Ishikawa (cell line): ENCODE measurements around the gene MARCHF3.

Experiments used
- CEBPB ChIP-seq: IDR thresholded peaks from 2 replicates; pipeline ENCODE4 v1.6.1; 2012
- CREB1 ChIP-seq: IDR thresholded peaks from 2 replicates; pipeline ENCODE4 v1.6.1; 2012; ENCODE audit warnings: low read depth
- EGR1 ChIP-seq: IDR thresholded peaks from 2 replicates; pipeline ENCODE4 v1.6.1; 2012
- EP300 ChIP-seq: IDR thresholded peaks from 2 replicates; pipeline ENCODE4 v1.6.1; 2012; ENCODE audit warnings: borderline replicate concordance
- FOXM1 ChIP-seq: IDR thresholded peaks from 2 replicates; pipeline ENCODE4 v1.6.1; 2012; ENCODE audit warnings: low read depth, borderline replicate concordance
- MAX ChIP-seq: IDR thresholded peaks from 2 replicates; pipeline ENCODE4 v1.6.1; 2012
- NFIC ChIP-seq: IDR thresholded peaks from 2 replicates; pipeline ENCODE4 v1.6.1; 2012
- RAD21 ChIP-seq: IDR thresholded peaks from 2 replicates; pipeline ENCODE4 v1.6.1; 2012; ENCODE audit warnings: low read depth
- REST ChIP-seq: IDR thresholded peaks from 2 replicates; pipeline ENCODE4 v1.6.1; 2012; ENCODE audit warnings: low read depth, mild to moderate bottlenecking
- TAF1 ChIP-seq: IDR thresholded peaks from 2 replicates; pipeline ENCODE4 v1.6.1; 2012; ENCODE audit warnings: low read depth, mild to moderate bottlenecking
- TCF12 ChIP-seq: IDR thresholded peaks from 2 replicates; pipeline ENCODE4 v1.6.1; 2012; ENCODE audit warnings: low read depth
- TEAD4 ChIP-seq: IDR thresholded peaks from 2 replicates; pipeline ENCODE4 v1.6.1; 2012
- USF1 ChIP-seq: IDR thresholded peaks from 2 replicates; pipeline ENCODE4 v1.6.1; 2012
- YY1 ChIP-seq: IDR thresholded peaks from 2 replicates; pipeline ENCODE4 v1.6.1; 2012; ENCODE audit warnings: low read depth
- ZBTB7A ChIP-seq: IDR thresholded peaks from 2 replicates; pipeline ENCODE4 v1.6.1; 2012; ENCODE audit warnings: low read depth

MARCHF3 gene

GRCh38 chr5:126915496-126915895, 114.9 kb downstream of the MARCHF3 start:
- TF ChIP-seq EP300 (no peak), REST (no peak), USF1 (no peak), TAF1 (no peak), TEAD4 (no peak)

GRCh38 chr5:126914801-126915436, 115.4 kb downstream of the MARCHF3 start:
- TF ChIP-seq REST = no peak
- no peak for TF ChIP-seq CEBPB
- no peak for TF ChIP-seq NFIC
- TF ChIP-seq TEAD4 = no peak
- TF ChIP-seq ZBTB7A = no peak
- no peak for TF ChIP-seq YY1
- TF ChIP-seq EGR1 = no peak
- TF ChIP-seq EP300 = no peak
- no peak for TF ChIP-seq FOXM1
- no peak for TF ChIP-seq TAF1
- no peak for TF ChIP-seq MAX
- no peak for TF ChIP-seq USF1
- no peak for TF ChIP-seq CREB1
- no peak for TF ChIP-seq RAD21
- no peak for TF ChIP-seq TCF12

- no peak for TF ChIP-seq TCF12
- no peak for TF ChIP-seq TAF1
- no peak for TF ChIP-seq REST
- no peak for TF ChIP-seq CEBPB
- TF ChIP-seq YY1 = no peak
- no peak for TF ChIP-seq RAD21
- no peak for TF ChIP-seq USF1
- no peak for TF ChIP-seq FOXM1
- TF ChIP-seq NFIC = no peak
- no peak for TF ChIP-seq EP300
- TF ChIP-seq MAX = no peak
- no peak for TF ChIP-seq TEAD4
- TF ChIP-seq ZBTB7A = no peak
- no peak for TF ChIP-seq EGR1
- no peak for TF ChIP-seq CREB1
Measured at GRCh38 chr5:126912616-126913200, 117.7 kb downstream of the MARCHF3 start.

GRCh38 chr5:126911986-126912385, 118.4 kb downstream of the MARCHF3 start:
- no peak for TF ChIP-seq ZBTB7A
- TF ChIP-seq NFIC = no peak
- TF ChIP-seq RAD21 = no peak
- TF ChIP-seq EP300 = no peak
- no peak for TF ChIP-seq CEBPB
- no peak for TF ChIP-seq MAX
- TF ChIP-seq TCF12 = no peak
- TF ChIP-seq EGR1 = no peak
- TF ChIP-seq TEAD4 = no peak
- TF ChIP-seq REST = no peak
- TF ChIP-seq TAF1 = no peak
- no peak for TF ChIP-seq CREB1
- no peak for TF ChIP-seq YY1
- no peak for TF ChIP-seq USF1
- TF ChIP-seq FOXM1 = no peak
